Upper lobe of left lung (tissue), 6 donors: ENCODE data around the gene PLXNB2. TPM values are rescaled to one million over a fixed set of nuclear protein-coding genes. Genes with fewer than 3 reads are reported as not detected.
A peak's percentile ranks its signal among the peaks of the same experiment; 100 is the strongest.

Experiments used
- ATAC-seq, 2 donors: fragments of 200-7000 bp; cut with Tn5 transposase; one replicate each; pipeline ENCODE4 v1.9.1; 2022; ENCODE audit warnings: mild to moderate bottlenecking in 2 of 2, moderate library complexity in 2 of 2; ENCODE audit not compliant: low FRiP score in 2 of 2
- DNase-seq, 2 donors: peaks; one replicate each; pipeline ENCODE4 v3.0.0-alpha.2; 2019 to 2020
- H3K27ac ChIP-seq, 4 donors: fragments of 200-600 bp; sonication (generic); one replicate each; pipeline ENCODE4 v1.5.1; 2016 to 2019
- H3K27me3 ChIP-seq, 4 donors: fragments of 200-600 bp; sonication (generic); one replicate each; pipeline ENCODE4 v1.5.1; 2017 to 2019
- H3K36me3 ChIP-seq, 4 donors: fragments of 200-600 bp; sonication (generic); one replicate each; pipeline ENCODE4 v1.5.1; 2016 to 2019
- H3K4me1 ChIP-seq, 4 donors: fragments of 200-600 bp; sonication (generic); one replicate each; pipeline ENCODE4 v1.5.1; 2018 to 2019
- H3K4me3 ChIP-seq, 4 donors: fragments of 200-600 bp; sonication (generic); one replicate each; pipeline ENCODE4 v1.5.1; 2017 to 2019; ENCODE audit warnings: mild to moderate bottlenecking in 2 of 4, moderate library complexity in 1 of 4
- H3K9me3 ChIP-seq, 4 donors: fragments of 200-600 bp; sonication (generic); one replicate each; pipeline ENCODE4 v1.5.1; 2018 to 2019
- CTCF ChIP-seq, 6 experiments: fragments of 450-650 bp in 4 of 6; fragments of 200-600 bp in 2 of 6; sonication (generic) in 2 of 6; IDR thresholded peaks; one replicate each; pipeline ENCODE4 v1.5.1; 2016 to 2019; ENCODE audit warnings: antibody characterized with exemption in 6 of 6
- EP300 ChIP-seq, 4 donors: sonication (generic); formaldehyde crosslinking; IDR thresholded peaks; one replicate each; pipeline ENCODE4 v1.5.1; 2017; ENCODE audit warnings: antibody characterized with exemption in 4 of 4, control low read depth in 2 of 4
- POLR2A ChIP-seq, 4 donors: fragments of 450-650 bp; IDR thresholded peaks; one replicate each; pipeline ENCODE4 v1.5.1; 2016 to 2017; ENCODE audit warnings: antibody characterized with exemption in 4 of 4, mild to moderate bottlenecking in 2 of 4
- POLR2AphosphoS5 ChIP-seq, 2 donors: sonication (generic); formaldehyde crosslinking; IDR thresholded peaks; one replicate each; pipeline ENCODE4 v1.5.1; 2017; ENCODE audit warnings: antibody characterized with exemption in 2 of 2
- WGBS, 2 donors: methylation state at CpG; one replicate each; pipeline ENCODE4 v1.1.5; 2017 to 2018; 5-methylcytosine and 5-hydroxymethylcytosine counted together
- total RNA-seq, 6 donors: library from RNA; depleted of rRNA in 4 of 6; stranded (reverse); fragments of >200 nt in 4 of 6; gene quantifications; one replicate each; pipeline versions ENCODE4 v1.1.0 to v1.2.1, GENCODE V29; 2016 to 2021
- donor health status: DM: no; HTN: no; CAD: no; lungs with moderate emphysema.
- donor health status: DM: no; HTN: yes; CAD: no; lungs with severe emphysema.

The PLXNB2 gene
- total RNA-seq, 6 donors from 2014 or later, result 218 to 407 (median 313) TPM

GRCh38 chr22:50250555-50251476, 56.6 kb downstream of the PLXNB2 start, which contains the start of gene HDAC10:
Gene HDAC10 (minus strand): TSS chr22:50251265. CDS start chr22:50251032, 233 bp downstream.
- H3K36me3 ChIP-seq, result peaks cover 3 to 29% (median 20%) of the 10 kb centered on the region in 4 donors
- H3K27me3 ChIP-seq, result no peaks in the 10 kb centered on the region
- ATAC-seq (peak; percentile 71 to 92), DNase-seq (peak; percentile 89 to 97)
- no peaks in the 10 kb centered on the region for H3K9me3 ChIP-seq
- H3K27ac ChIP-seq, result peak within 1 kb of the TSS; percentile 58 to 86 (median 82)
- H3K4me1 ChIP-seq, result peaks cover 25 to 57% (median 34%) of the 10 kb centered on the region in 4 donors
- peak in 1 of 6 experiments; percentile 13 for TF ChIP-seq CTCF (IDR thresholded peaks at IDR 0.05)
- peak; percentile 12 to 46 for TF ChIP-seq POLR2AphosphoS5 (IDR thresholded peaks at IDR 0.05)
- TF ChIP-seq EP300 (IDR thresholded peaks at IDR 0.05), result no peak
- TF ChIP-seq POLR2A (IDR thresholded peaks at IDR 0.05), result peak in 2 of 4 donors; percentile 51 to 62
- H3K4me3 ChIP-seq, result peak within 1 kb of the TSS; percentile 60 to 89 (median 75)
- 0% methylated on average over 13 to 24 of the region's 81 CpGs for WGBS, 2 donors

- no peaks in the 10 kb centered on the region for H3K27me3 ChIP-seq
- 73 to 87% methylated on average over 7 to 11 of the region's 11 CpGs for WGBS, 2 donors
- ATAC-seq (no peak), DNase-seq (no peak)
- no peak for TF ChIP-seq POLR2A (IDR thresholded peaks at IDR 0.05)
- no peak for TF ChIP-seq EP300 (IDR thresholded peaks at IDR 0.05)
- no peak for TF ChIP-seq CTCF (IDR thresholded peaks at IDR 0.05)
- TF ChIP-seq POLR2AphosphoS5 (IDR thresholded peaks at IDR 0.05), result no peak
- no peaks in the 10 kb centered on the region for H3K9me3 ChIP-seq
- peaks cover 3 to 30% (median 21%) of the 10 kb centered on the region in 4 donors for H3K36me3 ChIP-seq
- peak overlapping the region in 3 of 4 donors; percentile 58 to 82 (median 81) for H3K27ac ChIP-seq
- H3K4me1 ChIP-seq, result peaks cover 30 to 63% (median 39%) of the 10 kb centered on the region in 4 donors
- peak overlapping the region; percentile 60 to 89 (median 75) for H3K4me3 ChIP-seq
Measured at GRCh38 chr22:50250249-50250554, 57.2 kb downstream of the PLXNB2 start.

GRCh38 chr22:50249341-50250248, 57.9 kb downstream of the PLXNB2 start:
- DNase-seq, result peak in 1 of 2 donors; percentile 77
- H3K36me3 ChIP-seq, result peaks cover 3 to 30% (median 21%) of the 10 kb centered on the region in 4 donors
- no peaks in the 10 kb centered on the region for H3K9me3 ChIP-seq
- no peak for TF ChIP-seq EP300 (IDR thresholded peaks at IDR 0.05)
- TF ChIP-seq CTCF (IDR thresholded peaks at IDR 0.05), result no peak
- TF ChIP-seq POLR2A (IDR thresholded peaks at IDR 0.05), result no peak
- no peak for TF ChIP-seq POLR2AphosphoS5 (IDR thresholded peaks at IDR 0.05)
- peak overlapping the region in 1 of 4 donors; percentile 82 for H3K27ac ChIP-seq
- ATAC-seq, result no peak
- H3K27me3 ChIP-seq, result no peaks in the 10 kb centered on the region
- peak overlapping the region in 2 of 4 donors; percentile 60 to 82 for H3K4me3 ChIP-seq
- peaks cover 30 to 65% (median 39%) of the 10 kb centered on the region in 4 donors for H3K4me1 ChIP-seq
- 95% methylated on average over 17 to 31 of the region's 32 CpGs for WGBS, 2 donors

- Histone ChIP-seq H3K4me3 (no peak overlapping the region), H3K9me3 (no peaks in the 10 kb centered on the region), H3K4me1 (peaks cover 36 to 73% (median 45%) of the 10 kb centered on the region in 4 donors), H3K27me3 (no peaks in the 10 kb centered on the region), H3K27ac (no peak overlapping the region), H3K36me3 (peaks cover 3 to 30% (median 21%) of the 10 kb centered on the region in 4 donors)
- 92 to 98% methylated on average over 8 to 20 of the region's 29 CpGs for WGBS, 2 donors
- DNase-seq (peak in 1 of 2 donors; percentile 78), ATAC-seq (no peak)
- TF ChIP-seq EP300 (IDR thresholded peaks at IDR 0.05) (no peak), CTCF (IDR thresholded peaks at IDR 0.05) (no peak), POLR2A (IDR thresholded peaks at IDR 0.05) (no peak), POLR2AphosphoS5 (IDR thresholded peaks at IDR 0.05) (no peak)
Measured at GRCh38 chr22:50248196-50249081, 59.0 kb downstream of the PLXNB2 start.
